ENCODE measurements around the gene TCFL5.

GRCh38 chr20:62900052-62900691 lies 38.5 kb upstream of the TCFL5 start:
- TF ChIP-seq CTCF (IDR thresholded peaks at IDR 0.05; ENCODE audit: low read depth, low read length) (peak; percentile 61), EZH2phosphoT487 (IDR thresholded peaks at IDR 0.05; ENCODE audit: low read depth) (no peak)

Data from OCI-LY3 (cell line).